ENCODE data around the gene AFTPH. TPM values are rescaled to one million over a fixed set of nuclear protein-coding genes. Genes with fewer than 3 reads are reported as not detected.

The AFTPH gene
- total and polyA plus RNA-seq, 3 experiments from 2014 or later, result 28.4 to 44.2 (median 41.4) TPM

- H3K4me1 ChIP-seq (ENCODE audit: insufficient read depth, low read length), result peaks cover 28% of the 10 kb centered on the region
- peaks cover 20 to 40% (median 29%) of the 10 kb centered on the region in 3 donors for H3K4me1 Mint-ChIP-seq
- peak overlapping the region; percentile 71 for H3K4me3 ChIP-seq (ENCODE audit: low read length)
- ChIA-PET POLR2A (interaction anchor here (0.7 to 4.1 kb wide), 8 partner anchors 11 to 523 kb away, joined by 3 to 33 read pairs (median 4); partner anchors contain the start of genes AFTPH, RAB1A and SERTAD2), CTCF (interaction anchor here (0.8 to 5.8 kb wide), 17 partner anchors 11 to 266 kb away, joined by 3 to 49 read pairs (median 3); partner anchors contain the start of genes AFTPH and SERTAD2)
- peak overlapping the region; percentile 81 for H3K27ac ChIP-seq (ENCODE audit: low read depth, low read length)
- no peaks in the 10 kb centered on the region for H3K9me3 Mint-ChIP-seq
- peak overlapping the region; percentile 77 to 91 (median 83) for H3K4me3 Mint-ChIP-seq
- no peaks in the 10 kb centered on the region for H3K36me3 ChIP-seq (ENCODE audit: insufficient read depth, low read length)
- DNase-seq, result peak; percentile 80 to 94 (median 85)
- H3K36me3 Mint-ChIP-seq, result no peaks in the 10 kb centered on the region
- no peaks in the 10 kb centered on the region for H3K27me3 ChIP-seq (ENCODE audit: insufficient read depth, low read length, poor library complexity, severe bottlenecking)
- H3K27me3 Mint-ChIP-seq, result no peaks in the 10 kb centered on the region
- H3K27ac Mint-ChIP-seq, result peak overlapping the region; percentile 74 to 96 (median 89)
- H3K9me3 ChIP-seq (ENCODE audit: low read length), result no peaks in the 10 kb centered on the region
Observed at GRCh38 chr2:64606479-64607363, 82.6 kb downstream of the AFTPH start.

GRCh38 chr2:64607381-64608304, 83.5 kb downstream of the AFTPH start:
- Histone ChIP-seq H3K27me3 (ENCODE audit: insufficient read depth, low read length, poor library complexity, severe bottlenecking) (no peaks in the 10 kb centered on the region), H3K4me3 (ENCODE audit: low read length) (peak overlapping the region; percentile 30), H3K36me3 (ENCODE audit: insufficient read depth, low read length) (no peaks in the 10 kb centered on the region), H3K27ac (ENCODE audit: low read depth, low read length) (peak overlapping the region; percentile 81), H3K4me1 (ENCODE audit: insufficient read depth, low read length) (peaks cover 28% of the 10 kb centered on the region), H3K9me3 (ENCODE audit: low read length) (no peaks in the 10 kb centered on the region)
- peaks cover 20 to 40% (median 29%) of the 10 kb centered on the region in 3 donors for H3K4me1 Mint-ChIP-seq
- no peaks in the 10 kb centered on the region for H3K36me3 Mint-ChIP-seq
- ChIA-PET POLR2A (interaction anchor here (0.7 to 4.1 kb wide), 11 partner anchors 10 to 523 kb away, joined by 3 to 33 read pairs (median 3); partner anchors contain the start of genes AFTPH, RAB1A and SERTAD2), CTCF (interaction anchor here (0.6 to 5.8 kb wide), 18 partner anchors 10 to 265 kb away, joined by 3 to 49 read pairs (median 3); partner anchors contain the start of genes AFTPH and SERTAD2)
- peak overlapping the region; percentile 77 to 91 (median 83) for H3K4me3 Mint-ChIP-seq
- peak overlapping the region; percentile 69 to 94 (median 86) for H3K27ac Mint-ChIP-seq
- no peaks in the 10 kb centered on the region for H3K27me3 Mint-ChIP-seq
- H3K9me3 Mint-ChIP-seq, result no peaks in the 10 kb centered on the region
- no peak for DNase-seq

DNA sequence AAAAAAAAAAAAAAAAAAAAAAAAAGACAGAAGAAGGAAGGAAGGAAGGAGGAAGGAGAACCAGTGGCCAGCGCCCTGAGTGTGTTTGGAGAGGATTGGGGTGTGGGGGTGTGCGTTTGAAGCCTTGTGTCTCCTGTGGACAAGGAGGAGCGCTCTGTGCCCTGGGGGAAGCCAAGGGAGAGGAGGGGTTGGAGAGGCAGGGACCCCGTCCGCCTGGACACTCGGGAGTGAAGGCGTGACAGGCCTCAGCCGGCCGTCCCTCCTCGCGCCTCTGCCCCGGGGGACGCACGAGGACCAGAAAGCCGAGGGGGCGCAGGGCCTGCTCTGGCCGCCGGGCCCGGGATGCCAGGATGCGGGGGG, 84.7 kb downstream of the AFTPH start:
- Histone ChIP-seq H3K27me3 (ENCODE audit: insufficient read depth, low read length, poor library complexity, severe bottlenecking) (no peaks in the 10 kb centered on the region), H3K4me1 (ENCODE audit: insufficient read depth, low read length) (peaks cover 28% of the 10 kb centered on the region), H3K27ac (ENCODE audit: low read depth, low read length) (no peak overlapping the region), H3K36me3 (ENCODE audit: insufficient read depth, low read length) (no peaks in the 10 kb centered on the region), H3K4me3 (ENCODE audit: low read length) (peak overlapping the region; percentile 53), H3K9me3 (ENCODE audit: low read length) (no peaks in the 10 kb centered on the region)
- POLR2A ChIA-PET, result interaction anchor here (0.6 to 4.1 kb wide), 7 partner anchors 45 to 521 kb away, joined by 3 to 33 read pairs (median 4); partner anchors contain the start of genes RAB1A and SERTAD2
- Mint-ChIP-seq H3K9me3 (no peaks in the 10 kb centered on the region), H3K4me1 (peaks cover 20 to 40% (median 29%) of the 10 kb centered on the region in 3 donors), H3K27me3 (no peaks in the 10 kb centered on the region), H3K4me3 (peak overlapping the region; percentile 24 to 86 (median 76)), H3K36me3 (no peaks in the 10 kb centered on the region), H3K27ac (peak overlapping the region in 4 of 8 donors; percentile 36 to 86 (median 80))
- no peak for DNase-seq
- CTCF ChIA-PET, result interaction anchor here (0.9 to 5.8 kb wide), 10 partner anchors 8 to 283 kb away, joined by 3 to 49 read pairs (median 4); partner anchors contain the start of gene SERTAD2

DNA sequence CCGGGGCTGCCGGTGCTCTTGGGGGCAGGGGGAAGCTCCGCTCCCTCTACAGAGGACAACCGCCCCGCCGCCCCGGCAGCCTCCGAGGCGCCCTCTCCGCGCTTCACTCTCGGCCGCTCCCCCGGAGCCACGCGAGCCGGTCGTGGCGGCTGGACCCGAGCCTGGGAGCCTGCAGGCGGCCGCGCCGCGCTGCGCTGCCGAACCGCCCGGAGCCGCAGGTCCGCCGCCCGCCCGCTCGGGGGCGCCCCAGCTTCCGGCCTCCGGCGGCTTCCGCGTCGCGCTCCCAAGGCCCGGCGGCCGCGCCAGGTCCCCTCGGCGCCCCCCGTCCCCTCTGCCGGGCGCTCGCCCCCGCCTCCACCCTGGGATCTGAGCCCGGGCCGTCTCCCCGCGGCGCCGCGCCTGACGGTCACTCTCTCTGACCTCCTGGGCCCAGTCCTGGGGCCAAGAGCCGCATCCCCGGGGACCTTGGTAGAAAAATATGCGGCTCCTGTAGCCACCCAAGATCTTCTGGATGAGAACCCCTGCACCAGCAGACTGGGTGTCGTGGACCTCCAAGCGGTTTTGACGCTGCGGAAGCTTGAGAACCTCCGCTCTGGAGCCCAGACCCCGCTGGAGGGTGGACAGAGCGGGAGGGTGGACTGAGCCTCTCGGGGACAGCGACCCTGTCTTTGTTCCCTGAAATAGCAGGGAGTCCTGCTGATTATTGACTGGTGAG, 85.3 kb downstream of the AFTPH start:
- Histone ChIP-seq H3K27ac (ENCODE audit: low read depth, low read length) (peak overlapping the region; percentile 75), H3K4me3 (ENCODE audit: low read length) (peak overlapping the region; percentile 76), H3K4me1 (ENCODE audit: insufficient read depth, low read length) (peaks cover 28% of the 10 kb centered on the region), H3K9me3 (ENCODE audit: low read length) (no peaks in the 10 kb centered on the region), H3K27me3 (ENCODE audit: insufficient read depth, low read length, poor library complexity, severe bottlenecking) (no peaks in the 10 kb centered on the region), H3K36me3 (ENCODE audit: insufficient read depth, low read length) (no peaks in the 10 kb centered on the region)
- Mint-ChIP-seq H3K9me3 (no peaks in the 10 kb centered on the region), H3K27ac (peak overlapping the region in 7 of 8 donors; percentile 30 to 90 (median 68)), H3K36me3 (no peaks in the 10 kb centered on the region), H3K4me1 (peaks cover 20 to 40% (median 29%) of the 10 kb centered on the region in 3 donors), H3K4me3 (peak overlapping the region; percentile 68 to 91 (median 77)), H3K27me3 (no peaks in the 10 kb centered on the region)
- peak; percentile 58 to 76 (median 73) for DNase-seq
- CTCF ChIA-PET, result interaction anchor here (0.9 to 5.8 kb wide), 11 partner anchors 8 to 284 kb away, joined by 3 to 49 read pairs (median 4); partner anchors contain the start of gene SERTAD2
- POLR2A ChIA-PET, result interaction anchor here (0.6 to 4.1 kb wide), 5 partner anchors 44 to 158 kb away, joined by 3 to 33 read pairs (median 4); partner anchors contain the start of gene SERTAD2

- H3K4me1 Mint-ChIP-seq, result peaks cover 20 to 40% (median 29%) of the 10 kb centered on the region in 3 donors
- no peak for DNase-seq
- H3K9me3 Mint-ChIP-seq, result no peaks in the 10 kb centered on the region
- Histone ChIP-seq H3K9me3 (ENCODE audit: low read length) (no peaks in the 10 kb centered on the region), H3K4me3 (ENCODE audit: low read length) (peak overlapping the region; percentile 76), H3K27me3 (ENCODE audit: insufficient read depth, low read length, poor library complexity, severe bottlenecking) (no peaks in the 10 kb centered on the region), H3K36me3 (ENCODE audit: insufficient read depth, low read length) (no peaks in the 10 kb centered on the region), H3K27ac (ENCODE audit: low read depth, low read length) (peak overlapping the region; percentile 75), H3K4me1 (ENCODE audit: insufficient read depth, low read length) (peaks cover 28% of the 10 kb centered on the region)
- peak overlapping the region in 7 of 8 donors; percentile 30 to 90 (median 68) for H3K27ac Mint-ChIP-seq
- H3K4me3 Mint-ChIP-seq, result peak overlapping the region; percentile 68 to 91 (median 77)
- no peaks in the 10 kb centered on the region for H3K27me3 Mint-ChIP-seq
- CTCF ChIA-PET, result interaction anchor here (0.6 to 5.8 kb wide), 8 partner anchors 8 to 284 kb away, joined by 3 to 49 read pairs (median 4); partner anchors contain the start of gene SERTAD2
- H3K36me3 Mint-ChIP-seq, result no peaks in the 10 kb centered on the region
- POLR2A ChIA-PET, result interaction anchor here (0.5 to 4.1 kb wide), 4 partner anchors 44 to 255 kb away, joined by 3 to 33 read pairs (median 6); partner anchors contain the start of gene SERTAD2
Observed at GRCh38 chr2:64609942-64610281, 85.8 kb downstream of the AFTPH start.

DNA sequence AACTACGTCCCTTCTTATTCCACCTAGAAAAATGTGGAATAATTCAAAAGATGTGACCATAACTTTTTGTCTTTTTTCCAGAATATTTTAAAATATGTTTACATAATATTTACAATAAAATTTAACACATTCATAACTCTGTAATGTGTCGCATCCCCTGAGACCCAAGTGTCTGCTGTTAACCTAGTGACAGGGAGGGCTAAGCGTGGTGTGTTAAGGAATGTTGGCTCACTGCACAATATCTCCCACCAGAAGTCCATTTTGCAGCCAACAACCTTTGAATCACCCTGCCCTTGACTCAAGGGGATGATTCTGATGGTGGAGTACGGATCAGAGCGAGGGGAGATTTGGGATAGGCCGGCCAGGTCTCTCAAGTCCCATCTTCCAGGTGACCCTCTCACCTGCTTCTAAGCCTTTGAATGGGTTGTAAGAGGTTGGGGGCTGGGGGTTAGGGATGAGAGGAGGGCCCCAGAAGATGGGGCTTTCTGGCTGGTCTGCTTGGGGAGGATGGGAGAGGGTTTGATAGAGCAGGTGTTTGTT, 86.3 kb downstream of the AFTPH start:
- Mint-ChIP-seq H3K36me3 (no peaks in the 10 kb centered on the region), H3K4me3 (peak overlapping the region; percentile 65 to 81 (median 72)), H3K9me3 (no peaks in the 10 kb centered on the region), H3K27ac (peak overlapping the region in 6 of 8 donors; percentile 30 to 81 (median 66)), H3K27me3 (no peaks in the 10 kb centered on the region), H3K4me1 (peaks cover 20 to 40% (median 29%) of the 10 kb centered on the region in 3 donors)
- Histone ChIP-seq H3K36me3 (ENCODE audit: insufficient read depth, low read length) (no peaks in the 10 kb centered on the region), H3K4me1 (ENCODE audit: insufficient read depth, low read length) (peaks cover 28% of the 10 kb centered on the region), H3K27ac (ENCODE audit: low read depth, low read length) (no peak overlapping the region), H3K4me3 (ENCODE audit: low read length) (no peak overlapping the region), H3K9me3 (ENCODE audit: low read length) (no peaks in the 10 kb centered on the region), H3K27me3 (ENCODE audit: insufficient read depth, low read length, poor library complexity, severe bottlenecking) (no peaks in the 10 kb centered on the region)
- CTCF ChIA-PET, result interaction anchor here (0.6 to 5.8 kb wide), 5 partner anchors 7 to 163 kb away, joined by 3 to 49 read pairs (median 3); no protein-coding TSS in a partner anchor
- DNase-seq, result no peak
- POLR2A ChIA-PET, result interaction anchor here (0.5 to 1.6 kb wide), 2 partner anchors 142 to 254 kb away, joined by 4 to 9 read pairs; no protein-coding TSS in a partner anchor
